ENCODE results near the gene ABHD14A.

GRCh38 chr3:52004906-52005395, 30.1 kb downstream of the ABHD14A start:
- TF ChIP-seq CTCF (IDR thresholded peaks at IDR 0.05): no peak
- TF ChIP-seq POLR2AphosphoS5 (IDR thresholded peaks at IDR 0.05): no peak
- TF ChIP-seq POLR2A (IDR thresholded peaks at IDR 0.05): no peak
